HEK293T (cell line): ENCODE measurements around the gene TMEM95.
A peak's percentile ranks its signal among the peaks of the same experiment; 100 is the strongest.

ENCODE experiments used
- CTCF ChIA-PET: fragments of 350-600 bp; formaldehyde crosslinking; extraction: SDS; loops from one replicate; lab custom pipeline; 2021; ENCODE audit warnings: antibody characterized with exemption, inconsistent platforms; lab: Yijun Ruan, JAX
- POLR2A ChIA-PET: fragments of 350-600 bp; formaldehyde crosslinking; extraction: SDS; loops from one replicate; lab custom pipeline; 2020; ENCODE audit warnings: antibody characterized with exemption, inconsistent platforms; lab: Yijun Ruan, JAX
- DNase-seq: peaks from one replicate; pipeline ENCODE4 v3.0.0; 2012; ENCODE audit warnings: mixed read lengths; ENCODE audit errors: extremely low spot score
- ARNT ChIP-seq: fragments of 450-650 bp; IDR thresholded peaks from 2 replicates; pipeline ENCODE4 v1.6.1; 2017; ENCODE audit warnings: mild to moderate bottlenecking
- BHLHE40 ChIP-seq: fragments of 450-650 bp; IDR thresholded peaks from 2 replicates; pipeline ENCODE4 v1.6.1; 2016; ENCODE audit warnings: mild to moderate bottlenecking, moderate library complexity, borderline replicate concordance
- CTBP1 ChIP-seq: fragments of 450-650 bp; IDR thresholded peaks from 2 replicates; pipeline ENCODE4 v1.6.1; 2016; ENCODE audit warnings: borderline replicate concordance
- ELF4 ChIP-seq: fragments of 450-650 bp; IDR thresholded peaks from 2 replicates; pipeline ENCODE4 v1.6.1; 2017; ENCODE audit warnings: antibody characterized with exemption
- FOXA1 ChIP-seq: fragments of 450-650 bp; IDR thresholded peaks from 2 replicates; pipeline ENCODE4 v1.6.1; 2016; ENCODE audit warnings: mild to moderate bottlenecking
- FOXK2 ChIP-seq: fragments of 450-650 bp; IDR thresholded peaks from 2 replicates; pipeline ENCODE4 v1.6.1; 2016; ENCODE audit warnings: mild to moderate bottlenecking
- FOXM1 ChIP-seq: fragments of 450-650 bp; IDR thresholded peaks from 2 replicates; pipeline ENCODE4 v1.6.1; 2017; ENCODE audit warnings: mild to moderate bottlenecking, borderline replicate concordance
- HDGF ChIP-seq: fragments of 450-650 bp; IDR thresholded peaks from 2 replicates; pipeline ENCODE4 v1.6.1; 2017; ENCODE audit warnings: antibody characterized with exemption, borderline replicate concordance
- L3MBTL2 ChIP-seq: fragments of 450-650 bp; conservative IDR thresholded peaks from 2 replicates; pipeline ENCODE4 v1.6.1; 2016; ENCODE audit warnings: mild to moderate bottlenecking
- LEF1 ChIP-seq: fragments of 450-650 bp; IDR thresholded peaks from 2 replicates; pipeline ENCODE4 v1.6.1; 2017; ENCODE audit warnings: mild to moderate bottlenecking, borderline replicate concordance
- NFRKB ChIP-seq: fragments of 450-650 bp; IDR thresholded peaks from 2 replicates; pipeline ENCODE4 v1.6.1; 2016; ENCODE audit warnings: mild to moderate bottlenecking, moderate library complexity
- SP1 ChIP-seq: fragments of 450-650 bp; IDR thresholded peaks from 2 replicates; pipeline ENCODE4 v1.6.1; 2017
- SUZ12 ChIP-seq: fragments of 450-650 bp; IDR thresholded peaks from 2 replicates; pipeline ENCODE4 v1.6.1; 2016; ENCODE audit warnings: mild to moderate bottlenecking
- TARDBP ChIP-seq: fragments of 450-650 bp; IDR thresholded peaks from 2 replicates; pipeline ENCODE4 v1.6.1; 2016
- ZNF384 ChIP-seq: fragments of 450-650 bp; IDR thresholded peaks from 2 replicates; pipeline ENCODE4 v1.6.1; 2016
- TF ChIP-seq, protein P1 (sequence below): fragments of 450-650 bp; IDR thresholded peaks from 2 replicates; pipeline ENCODE4 v1.6.1; 2016

The TMEM95 gene

DNA sequence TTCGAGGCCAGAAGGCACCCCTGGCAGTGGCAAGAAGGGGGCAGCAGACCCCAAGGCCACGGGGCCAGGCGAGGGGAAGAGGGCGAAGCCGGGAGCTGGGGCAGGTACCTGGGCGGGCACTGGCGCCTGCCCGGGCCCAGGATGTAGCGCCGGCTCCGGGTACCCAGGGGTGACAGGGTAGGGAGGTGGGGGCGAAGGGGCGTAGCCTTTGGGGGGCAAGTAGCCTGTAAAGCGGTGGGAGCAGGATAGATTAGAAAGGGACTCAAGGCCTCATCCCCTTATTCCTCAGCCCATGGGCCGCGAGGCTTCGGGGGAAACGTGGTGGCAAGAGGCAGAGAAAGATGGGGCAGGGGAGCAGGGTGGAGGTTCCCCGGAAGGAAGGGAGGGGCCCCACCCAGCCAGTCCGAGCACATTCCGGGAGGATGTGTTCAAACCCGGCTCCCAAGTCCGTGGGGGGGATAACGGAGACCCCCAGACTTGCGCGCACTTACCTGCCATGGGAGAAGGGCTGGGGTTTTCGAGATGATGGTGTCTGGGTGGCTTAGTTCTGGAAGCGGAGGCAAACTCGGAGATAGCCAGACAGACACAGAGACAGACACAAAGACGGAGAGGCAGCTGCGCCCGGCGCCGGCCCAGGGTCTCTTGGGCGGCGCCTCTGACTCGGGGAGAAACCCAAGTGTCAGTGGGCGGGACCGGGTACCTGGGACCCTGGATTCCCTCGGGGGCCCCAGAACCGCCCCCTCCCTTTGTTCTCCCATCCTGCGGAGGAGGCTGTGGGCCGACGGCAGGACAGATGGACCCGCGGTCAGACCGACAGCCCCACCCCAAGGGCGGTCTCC, 38.9 kb downstream of the TMEM95 start:
- no peak for DNase-seq
- CTCF ChIA-PET, result no interaction called here
- no peak for TF ChIP-seq ARNT

DNA sequence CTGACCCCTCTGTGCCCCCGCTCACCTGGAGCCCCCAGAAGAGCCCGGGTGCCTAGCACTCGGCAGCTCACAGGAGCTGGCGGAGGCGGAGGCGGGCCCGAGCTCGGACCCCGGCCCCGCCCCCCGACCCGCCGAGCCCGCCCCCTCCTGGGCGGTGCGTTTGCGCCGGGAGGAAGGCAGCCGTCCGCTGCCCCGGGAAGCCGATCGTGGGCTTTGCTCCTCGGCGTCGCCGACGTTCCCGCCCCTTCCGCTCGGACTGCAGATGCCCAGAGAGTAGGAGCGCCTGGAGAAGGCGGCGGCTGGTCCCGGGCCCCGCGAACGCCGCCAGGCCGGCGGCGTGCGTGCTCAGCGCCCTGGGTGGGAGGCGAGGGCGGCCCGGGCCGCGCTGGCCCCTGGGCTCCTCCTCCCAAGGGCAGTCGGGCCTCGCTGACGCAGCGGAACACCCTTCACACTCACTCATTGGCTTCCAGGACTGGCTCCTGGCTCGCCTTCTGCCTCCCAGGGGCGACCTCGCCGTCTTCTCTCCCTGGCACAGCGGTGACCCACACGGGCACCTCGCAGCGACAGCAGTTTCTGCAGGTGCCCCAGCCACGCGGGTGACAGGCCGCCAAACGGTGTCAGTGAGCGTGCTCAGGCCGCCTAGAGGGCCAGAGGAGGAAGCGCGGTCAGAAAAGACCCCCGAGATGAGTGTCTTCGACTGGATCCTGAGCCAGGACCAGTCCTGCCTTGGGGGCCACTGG, 39.7 kb downstream of the TMEM95 start, which contains the start of gene PLSCR3:
TSS of gene PLSCR3 (minus strand) at position 74 of the 740 bp plus-strand sequence. CDS start 415 bp downstream, outside the sequence.
- POLR2A ChIA-PET, result interaction anchor here (0.6 to 1.0 kb wide), 4 partner anchors 10 to 32 kb away, joined by 3 to 4 read pairs (median 3); partner anchors contain the start of gene TMEM256
- DNase-seq, result peak; percentile 89
- CTCF ChIA-PET, result no interaction called here
- no peak for TF ChIP-seq FOXA1
- no peak for TF ChIP-seq BHLHE40
- TF ChIP-seq L3MBTL2, result peak; percentile 92
- TF ChIP-seq LEF1, result peak; percentile 57; the same call in 1 of the 2 replicates
- no peak for TF ChIP-seq FOXM1
- TF ChIP-seq CTBP1, result no peak
- TF ChIP-seq SUZ12, result no peak
- TF ChIP-seq ELF4, result no peak
- no peak for TF ChIP-seq HDGF
- no peak for TF ChIP-seq NFRKB
- TF ChIP-seq SP1, result no peak

More for the DNA sequence above, 38.9 kb downstream of the TMEM95 start:
- POLR2A ChIA-PET, result interaction anchor here (0.6 to 1.0 kb wide), 3 partner anchors 10 to 19 kb away, joined by 3 to 4 read pairs (median 3); partner anchors contain the start of gene TMEM256

DNA sequence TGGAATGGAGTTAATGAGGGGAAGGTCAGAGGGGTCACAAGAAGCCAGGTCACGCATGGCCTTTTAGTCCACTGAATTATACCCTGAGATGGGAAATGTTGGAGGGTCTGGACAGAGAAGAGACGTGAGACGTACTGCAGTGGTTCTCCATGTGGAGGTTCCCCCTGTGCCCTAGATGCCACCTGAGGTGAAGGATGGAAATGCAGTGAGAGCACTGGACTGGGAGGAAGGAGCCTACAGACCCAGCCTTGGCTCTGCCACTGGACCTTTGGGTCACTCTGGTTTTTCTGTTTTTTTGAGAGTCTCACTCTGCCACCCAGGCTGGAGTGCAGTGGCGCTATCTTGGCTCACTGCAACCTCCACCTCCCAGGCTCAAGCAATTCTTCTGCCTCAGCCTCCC, 41.2 kb downstream of the TMEM95 start:
- DNase-seq, result no peak
- CTCF ChIA-PET, result no interaction called here
- POLR2A ChIA-PET, result interaction anchor here (0.9 kb wide), 1 partner anchor 8 kb away, joined by 4 read pairs; the partner anchor contains the start of gene TMEM256
- TF ChIP-seq ZNF384 (no peak), SP1 (no peak), LEF1 (no peak), HDGF (no peak), BHLHE40 (no peak)

DNA sequence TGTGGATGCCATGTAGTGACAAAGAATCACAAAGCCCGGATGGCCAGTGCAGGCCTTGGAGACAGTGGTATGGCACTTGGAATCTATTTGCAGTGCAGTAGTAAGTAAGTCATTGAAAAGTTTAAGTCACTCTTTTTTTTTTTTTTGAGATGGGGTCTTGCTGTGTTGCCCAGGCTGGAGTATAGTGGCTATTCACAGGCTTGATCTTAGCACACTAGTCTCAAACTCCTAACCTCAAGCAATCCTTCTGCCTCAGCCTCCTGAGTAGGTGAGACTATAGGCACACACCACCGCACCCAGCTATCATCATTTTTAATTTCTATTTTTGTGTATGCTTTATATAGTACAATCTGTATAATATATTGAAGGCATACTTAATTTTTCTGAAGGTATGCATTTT, 43.7 kb downstream of the TMEM95 start:
- TF ChIP-seq FOXM1, result no peak
- no peak for TF ChIP-seq TARDBP
- TF ChIP-seq CTBP1, result no peak
- TF ChIP-seq ZNF384, result peak; percentile 57; the same call in 1 of the 2 replicates
- DNase-seq, result no peak
- ChIA-PET CTCF (no interaction called here), POLR2A (interaction anchor here (1.2 to 1.6 kb wide), 5 partner anchors 10 to 148 kb away, joined by 3 to 4 read pairs (median 3); no protein-coding TSS in a partner anchor)

DNA sequence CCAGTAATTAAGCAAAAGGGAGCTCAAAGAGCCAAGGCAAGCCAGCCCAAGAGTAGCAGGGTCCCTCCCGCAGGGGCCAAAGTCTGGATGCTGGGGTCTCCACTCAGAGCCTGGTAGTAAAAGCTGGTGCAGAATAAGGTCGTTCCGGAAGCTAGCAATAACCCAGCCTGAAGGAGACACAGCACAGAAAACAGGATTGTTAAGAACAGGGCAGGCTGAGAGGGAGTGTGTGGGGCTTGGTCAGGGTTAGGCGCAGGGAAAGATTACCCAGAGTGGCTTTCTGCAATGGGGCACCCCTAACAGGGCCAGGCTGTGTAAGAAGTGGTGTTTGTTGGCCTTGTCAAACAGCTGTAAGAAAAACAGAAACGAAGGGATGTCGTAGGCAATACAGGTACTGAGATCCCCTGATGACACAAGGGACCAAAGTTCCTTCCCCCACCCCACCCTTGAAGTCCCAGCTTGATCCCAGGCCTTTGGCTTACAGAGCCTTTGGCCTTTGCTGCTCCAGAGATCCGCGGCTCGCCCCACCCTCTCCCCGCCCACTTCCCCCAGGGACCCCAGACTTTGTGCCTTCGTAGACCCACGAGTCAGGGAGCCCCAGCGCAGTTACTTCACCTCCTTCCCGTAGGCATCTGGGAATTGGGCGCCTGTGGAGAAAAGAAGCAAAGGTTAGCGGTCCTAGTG, 48.2 kb downstream of the TMEM95 start:
- no peak for TF ChIP-seq NFRKB
- no peak for TF ChIP-seq TARDBP
- TF ChIP-seq FOXK2, result no peak
- no peak for TF ChIP-seq CTBP1
- no peak for TF ChIP-seq SP1
- no peak for TF ChIP-seq BHLHE40
- no peak for TF ChIP-seq HDGF
- no peak for TF ChIP-seq FOXA1
- TF ChIP-seq, protein P1, sequence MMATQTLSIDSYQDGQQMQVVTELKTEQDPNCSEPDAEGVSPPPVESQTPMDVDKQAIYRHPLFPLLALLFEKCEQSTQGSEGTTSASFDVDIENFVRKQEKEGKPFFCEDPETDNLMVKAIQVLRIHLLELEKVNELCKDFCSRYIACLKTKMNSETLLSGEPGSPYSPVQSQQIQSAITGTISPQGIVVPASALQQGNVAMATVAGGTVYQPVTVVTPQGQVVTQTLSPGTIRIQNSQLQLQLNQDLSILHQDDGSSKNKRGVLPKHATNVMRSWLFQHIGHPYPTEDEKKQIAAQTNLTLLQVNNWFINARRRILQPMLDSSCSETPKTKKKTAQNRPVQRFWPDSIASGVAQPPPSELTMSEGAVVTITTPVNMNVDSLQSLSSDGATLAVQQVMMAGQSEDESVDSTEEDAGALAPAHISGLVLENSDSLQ, result no peak
- no peak for TF ChIP-seq ARNT
- TF ChIP-seq L3MBTL2, result no peak
- TF ChIP-seq FOXM1, result no peak
- no peak for TF ChIP-seq ZNF384
- no peak for TF ChIP-seq SUZ12
- no peak for TF ChIP-seq ELF4
- no peak for TF ChIP-seq LEF1
- ChIA-PET CTCF (interaction anchor here (0.6 kb wide), 1 partner anchor 856 kb away, joined by 4 read pairs; no protein-coding TSS in a partner anchor), POLR2A (interaction anchor here (1.0 to 2.1 kb wide), 7 partner anchors 15 to 136 kb away, joined by 3 to 25 read pairs (median 5); partner anchors contain the start of gene CHRNB1)
- no peak for DNase-seq

DNA sequence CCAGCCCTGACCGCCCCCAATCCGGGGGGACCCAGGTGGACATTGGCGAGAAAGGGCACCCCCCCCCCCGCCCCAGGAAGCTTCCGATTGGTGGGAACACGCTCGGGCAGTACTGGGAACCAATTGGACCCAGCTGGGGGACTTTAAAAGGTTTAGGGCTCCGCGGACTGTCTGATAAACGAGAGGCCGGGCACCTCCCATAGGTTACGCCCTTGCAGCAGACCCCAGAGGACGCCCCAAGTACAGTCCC, 48.7 kb downstream of the TMEM95 start:
- POLR2A ChIA-PET, result interaction anchor here (0.6 to 2.1 kb wide), 26 partner anchors 8 to 284 kb away, joined by 3 to 25 read pairs (median 4); partner anchors contain the start of genes CHRNB1, PLSCR3, TMEM102 and TP53
- peak; percentile 30 for DNase-seq
- TF ChIP-seq, protein P1, result no peak
- no peak for TF ChIP-seq HDGF
- TF ChIP-seq ZNF384, result no peak
- no peak for TF ChIP-seq FOXM1
- no peak for TF ChIP-seq FOXA1
- TF ChIP-seq LEF1, result no peak
- no peak for TF ChIP-seq SUZ12
- TF ChIP-seq ELF4, result no peak
- CTCF ChIA-PET, result interaction anchor here (0.6 kb wide), 3 partner anchors 43 to 855 kb away, joined by 3 to 4 read pairs (median 3); no protein-coding TSS in a partner anchor
